ENCODE measurements around the gene GLE1.
"Not testable (repeated sequence)": the region's sequence is repeated elsewhere in the genome, so short reads cannot be mapped to it uniquely, and the experiment has no call there.

Gene GLE1

DNA sequence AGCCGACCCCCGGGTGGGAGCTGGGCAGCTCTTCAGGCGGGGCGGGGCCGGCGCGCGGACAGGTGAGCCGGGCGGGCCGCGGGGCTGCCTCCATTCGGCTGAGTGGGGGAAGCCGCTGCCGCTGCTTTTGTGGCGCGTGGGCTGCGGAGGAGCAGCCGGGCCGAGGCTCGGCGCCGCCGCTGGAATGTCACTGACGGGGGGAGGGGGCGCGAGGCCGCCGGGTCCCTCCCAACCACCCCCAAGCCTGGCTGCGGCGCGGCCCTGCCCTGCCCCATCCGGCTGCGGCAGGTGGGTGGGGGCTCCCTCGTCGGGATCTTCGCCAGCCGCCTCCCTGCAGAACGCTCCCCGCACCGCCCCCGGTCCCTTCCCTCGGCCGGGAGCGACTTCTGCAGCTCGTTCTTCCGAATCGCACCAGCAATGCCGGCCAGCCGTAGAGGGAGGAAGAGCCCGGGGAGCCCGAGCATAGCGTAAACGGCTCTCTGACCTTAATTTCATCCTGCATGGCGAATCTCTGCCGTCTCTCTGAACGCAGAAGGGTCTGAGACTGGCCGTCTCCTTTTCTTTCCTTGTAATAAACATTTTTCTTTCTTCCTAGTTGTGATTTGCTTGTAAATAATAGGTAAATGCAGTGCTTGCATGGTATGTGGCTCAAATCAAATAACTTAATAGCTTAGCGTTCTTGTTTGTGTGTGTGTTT lies 48.4 kb downstream of the GLE1 start:
- peak; percentile 57 for DNase-seq

DNA sequence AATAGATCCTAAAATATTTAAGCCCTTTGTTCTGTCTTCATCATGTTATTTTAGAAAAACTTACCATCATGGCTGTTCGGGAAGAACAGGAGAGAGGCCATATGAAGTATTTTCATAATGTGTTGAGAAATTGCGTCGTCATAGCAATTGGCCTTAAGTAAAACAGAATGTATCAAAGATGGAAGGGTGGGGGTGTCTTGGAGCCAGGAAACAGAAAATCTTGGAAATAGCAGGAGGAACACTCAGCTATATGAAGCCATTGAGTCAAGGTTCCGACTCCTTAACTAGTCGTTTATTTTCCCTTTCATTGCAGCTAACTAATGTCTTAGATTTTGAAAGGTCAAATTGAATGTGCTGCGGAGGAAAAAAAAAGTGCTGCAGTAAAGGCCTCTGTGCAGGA lies 49.2 kb downstream of the GLE1 start:
- no peak for DNase-seq

DNA sequence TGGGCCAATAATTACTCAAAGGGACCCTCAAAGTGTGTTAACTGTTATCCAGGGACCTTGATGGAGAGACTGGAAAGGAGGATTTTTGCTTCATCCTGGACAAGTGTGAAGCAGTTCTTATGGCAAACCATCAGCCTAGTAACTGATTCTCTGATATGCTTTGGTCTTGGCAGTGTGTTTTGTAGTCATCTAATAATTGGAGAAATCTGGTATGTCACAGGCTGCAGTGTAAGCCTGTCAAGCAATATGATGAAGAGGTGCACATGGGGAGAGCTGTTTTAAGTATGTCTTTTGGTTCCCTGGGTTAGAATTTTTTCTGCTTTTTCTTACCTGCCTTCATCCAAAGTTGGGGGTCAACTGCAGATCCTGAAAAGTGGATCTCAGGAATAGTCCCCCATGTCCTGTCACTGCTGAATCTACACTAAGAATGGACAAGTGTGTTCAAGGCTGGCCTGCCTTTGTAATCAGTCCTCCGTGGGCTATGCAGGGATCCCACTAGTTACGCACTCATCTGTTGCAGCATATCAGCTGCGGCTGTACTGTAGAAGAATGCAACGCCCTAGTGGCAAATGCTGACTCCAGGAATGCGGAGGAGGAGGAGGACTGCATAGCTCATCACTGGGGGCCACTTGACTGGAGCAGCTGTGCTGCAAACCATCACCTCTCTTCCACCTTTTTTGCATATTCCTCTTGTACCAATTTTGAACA lies 49.8 kb downstream of the GLE1 start:
- DNase-seq = peak; percentile 14

DNA sequence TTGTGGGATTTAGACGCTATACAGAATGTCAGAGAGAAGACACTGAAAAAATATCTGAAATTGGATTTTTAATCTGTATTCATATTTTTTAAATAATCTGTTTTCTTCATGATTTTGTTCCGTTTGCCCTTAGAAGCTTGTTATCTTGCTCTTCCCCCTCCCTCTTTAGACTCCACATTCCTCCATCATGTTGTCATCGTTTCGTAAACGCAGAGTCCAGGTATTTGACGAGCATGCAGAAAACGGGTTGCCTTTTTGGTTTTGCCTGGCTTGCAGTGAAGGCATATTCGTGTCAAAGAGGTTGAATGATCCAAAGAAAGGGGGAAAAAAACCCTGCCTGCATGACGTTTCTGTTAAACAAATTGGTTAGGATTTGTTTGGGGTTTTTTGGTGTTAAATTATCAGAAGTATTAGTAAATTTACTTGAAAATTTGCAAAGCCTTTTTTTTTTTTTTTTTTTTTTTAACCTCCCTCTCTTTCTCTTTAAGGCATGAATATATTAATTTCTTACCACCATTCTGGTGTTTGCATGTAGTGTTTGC lies 50.7 kb downstream of the GLE1 start:
- no peak for DNase-seq

DNA sequence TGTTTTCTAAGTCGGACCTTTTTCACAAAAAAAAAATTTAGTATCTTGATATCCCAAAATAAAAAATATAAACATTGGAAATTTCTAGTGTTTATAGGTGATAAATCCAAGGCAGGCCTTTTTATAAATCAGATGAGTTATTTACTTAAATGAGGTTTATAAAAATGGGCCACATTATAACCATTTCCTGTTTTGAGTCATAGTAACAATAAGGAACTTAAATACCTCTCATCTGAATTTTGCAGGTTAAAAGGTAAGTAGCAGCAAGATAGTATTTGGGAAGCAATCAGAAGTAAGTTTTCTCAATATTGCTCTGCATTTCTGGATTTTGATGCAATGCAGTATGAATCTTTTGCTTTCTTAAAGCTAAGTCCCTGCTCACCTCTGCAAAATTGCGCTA lies 51.8 kb downstream of the GLE1 start:
- no peak for DNase-seq

DNA sequence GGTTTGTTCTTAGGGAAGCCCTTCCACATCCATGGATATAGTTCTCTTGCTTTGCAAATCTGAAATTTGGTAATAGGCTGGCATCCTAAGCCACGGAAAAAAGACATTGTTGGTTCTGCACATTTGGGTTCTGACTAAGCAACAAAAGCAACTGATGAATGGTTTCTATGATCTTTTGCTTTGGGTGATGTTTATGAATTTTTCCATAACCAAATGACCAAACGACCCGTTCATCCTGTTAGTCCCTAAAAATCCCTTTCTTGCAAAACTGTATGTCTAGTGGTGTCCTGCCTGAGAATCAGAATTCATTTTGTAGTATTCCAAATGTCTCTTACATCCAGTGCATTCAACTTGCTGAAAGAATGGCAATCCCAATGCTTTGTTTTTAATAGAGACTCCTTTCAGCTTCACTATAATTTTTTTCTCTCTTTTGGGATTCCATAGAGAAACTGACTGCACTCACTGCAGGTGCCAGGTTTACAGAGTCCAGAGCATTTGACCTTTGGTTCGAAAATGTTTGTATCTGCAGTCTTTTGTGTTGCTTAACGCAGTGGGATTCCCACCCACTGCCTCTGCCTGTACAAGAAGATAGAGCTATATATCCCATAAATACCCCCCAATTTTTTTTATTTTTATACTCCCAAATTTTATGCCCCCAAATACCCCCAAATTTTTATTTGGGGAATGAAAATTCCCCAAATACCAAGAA lies 52.6 kb downstream of the GLE1 start:
- no peak for DNase-seq

DNA sequence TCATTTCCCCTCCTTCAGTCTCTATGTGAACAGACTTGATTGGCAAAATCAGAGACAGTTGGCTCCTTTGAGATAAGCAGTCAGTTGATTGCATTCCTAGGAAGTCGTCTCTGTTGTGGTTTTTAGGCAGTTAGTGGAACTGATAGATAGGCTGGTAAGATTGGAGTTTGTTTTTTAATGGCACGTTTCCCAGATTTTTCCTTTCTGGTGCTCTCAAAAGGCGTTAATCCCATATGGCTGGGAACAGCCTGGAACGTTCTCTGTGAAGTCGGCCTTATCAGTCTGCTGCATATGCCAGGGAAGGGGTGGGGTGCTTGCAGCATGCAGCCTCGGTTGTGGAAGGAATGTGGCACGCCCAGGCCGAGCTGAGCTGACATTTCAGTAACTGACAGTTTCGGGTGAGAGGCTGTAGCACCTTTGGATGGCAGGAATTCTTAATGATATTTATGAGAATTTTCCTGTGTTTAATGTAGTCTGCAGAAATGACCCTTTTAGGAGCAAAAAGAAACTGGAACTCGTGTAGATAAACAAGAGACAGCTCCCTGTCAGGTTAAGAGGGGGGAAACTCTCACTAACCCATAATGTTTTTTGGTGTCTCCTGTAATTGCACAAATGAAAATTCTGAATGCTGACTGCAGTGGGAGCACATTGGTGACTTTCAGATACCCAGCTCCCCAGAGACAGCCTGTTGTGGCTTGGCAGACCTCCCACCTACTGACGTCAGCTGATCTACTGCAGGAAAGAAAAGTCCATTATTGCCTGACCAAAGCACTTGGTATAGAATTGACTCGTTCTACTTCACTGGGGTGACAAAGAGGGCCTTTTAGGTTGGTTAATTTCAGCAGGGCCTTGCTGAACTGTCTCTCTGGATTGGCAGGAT lies 54.2 kb downstream of the GLE1 start:
- DNase-seq = peak; percentile 57

DNA sequence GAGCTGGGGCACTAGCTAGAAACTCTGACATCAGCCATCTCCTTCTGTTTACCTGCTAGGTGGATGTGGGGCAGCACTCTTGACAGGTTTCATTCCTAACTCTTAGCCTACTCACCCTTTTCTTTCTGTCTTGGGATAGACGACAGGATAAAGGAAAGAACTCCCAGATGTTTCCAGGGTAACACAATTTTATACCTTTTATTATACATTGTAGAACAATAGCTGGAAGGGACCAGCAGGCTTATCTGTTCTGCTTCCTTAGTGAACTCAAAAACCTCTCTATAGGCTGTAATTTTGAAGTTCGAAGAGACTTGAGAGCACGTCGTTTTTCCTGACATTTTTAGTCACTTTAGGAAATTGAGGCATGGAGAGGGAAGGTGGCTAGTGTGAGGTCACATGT lies 61.1 kb downstream of the GLE1 start:
- DNase-seq = no peak

DNA sequence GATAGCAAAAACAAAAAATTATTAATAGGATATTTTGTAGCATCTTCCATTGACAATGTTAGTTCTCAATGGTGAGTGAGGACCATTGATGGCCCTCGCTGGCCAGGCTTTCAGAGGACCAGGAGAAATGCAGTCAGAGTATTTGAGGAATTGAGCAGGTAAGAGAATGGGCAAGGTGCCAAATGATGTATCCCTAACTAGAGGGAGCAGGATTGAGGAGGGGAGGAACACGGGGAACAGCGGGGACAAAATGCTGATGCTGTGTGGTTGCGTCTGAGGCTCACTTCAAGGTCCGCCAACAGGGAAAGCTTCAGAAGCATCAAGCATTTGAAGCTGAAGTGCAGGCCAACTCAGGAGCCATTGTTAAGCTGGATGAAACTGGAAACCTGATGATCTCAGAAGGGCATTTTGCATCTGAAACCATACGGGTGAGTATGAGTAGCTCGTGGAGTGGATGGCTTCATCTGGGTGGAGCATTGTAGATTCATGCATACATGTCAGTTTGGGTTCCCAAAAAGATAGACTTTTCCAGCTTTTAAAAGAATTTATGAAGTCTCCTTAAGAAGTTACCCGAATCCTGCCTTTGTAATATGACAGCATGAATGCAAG lies 64.1 kb downstream of the GLE1 start:
- no peak for DNase-seq

DNA sequence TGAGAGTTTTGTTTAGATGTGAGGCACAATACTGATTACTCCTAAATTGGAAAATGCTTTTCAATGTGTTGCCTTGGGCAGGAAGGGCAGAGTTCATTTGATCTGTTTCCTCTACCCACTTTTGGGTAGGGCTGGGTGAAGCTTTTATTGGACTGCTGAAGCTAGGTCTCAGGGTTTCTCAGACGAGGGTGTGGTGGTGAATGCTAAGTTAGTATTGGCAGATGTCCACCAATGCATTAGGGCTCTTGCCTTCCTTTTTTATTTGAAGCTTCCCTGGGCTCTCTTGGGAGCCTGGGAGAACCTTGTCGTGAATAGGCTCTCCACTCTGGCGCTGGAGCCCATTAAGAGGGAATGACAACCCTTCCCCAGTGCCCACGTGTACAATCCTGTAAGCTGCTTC lies 71.0 kb downstream of the GLE1 start:
- DNase-seq = no peak

DNA sequence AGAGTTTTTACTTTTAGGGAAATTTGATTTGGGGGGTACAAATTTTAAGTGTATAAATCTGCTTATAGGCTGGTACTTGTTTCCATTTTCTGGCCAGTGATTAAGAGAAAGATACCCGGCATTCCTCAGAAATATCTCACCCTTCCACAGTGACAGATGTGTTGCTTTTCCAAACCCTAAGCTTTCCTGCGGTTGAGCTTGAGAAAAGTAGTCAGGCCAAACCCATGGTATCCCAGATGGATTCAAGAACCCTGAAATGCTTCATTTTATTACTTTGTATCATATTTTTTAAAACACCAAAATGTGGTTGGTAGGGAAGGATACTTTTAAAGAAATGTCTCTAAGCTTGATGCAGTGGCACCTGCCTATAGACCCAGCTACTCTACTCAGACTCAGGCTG lies 71.4 kb downstream of the GLE1 start:
- no peak for DNase-seq

DNA sequence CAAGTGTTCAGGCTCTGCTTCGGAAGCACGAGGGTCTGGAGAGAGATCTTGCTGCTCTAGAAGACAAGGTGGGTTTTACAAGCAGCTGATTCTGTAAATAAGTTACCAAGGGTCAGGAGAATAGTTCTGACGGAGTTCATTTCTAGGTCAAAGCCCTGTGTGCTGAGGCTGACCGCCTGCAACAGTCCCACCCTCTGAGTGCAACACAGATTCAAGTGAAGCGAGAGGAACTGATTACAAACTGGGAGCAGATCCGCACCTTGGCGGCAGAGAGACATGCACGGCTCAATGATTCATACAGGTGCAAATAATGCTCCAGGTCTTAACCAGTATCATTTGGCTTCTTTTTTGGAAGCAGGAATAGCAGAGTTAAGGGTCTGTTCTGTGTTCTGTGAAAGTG lies 72.7 kb downstream of the GLE1 start:
- no peak for DNase-seq

DNA sequence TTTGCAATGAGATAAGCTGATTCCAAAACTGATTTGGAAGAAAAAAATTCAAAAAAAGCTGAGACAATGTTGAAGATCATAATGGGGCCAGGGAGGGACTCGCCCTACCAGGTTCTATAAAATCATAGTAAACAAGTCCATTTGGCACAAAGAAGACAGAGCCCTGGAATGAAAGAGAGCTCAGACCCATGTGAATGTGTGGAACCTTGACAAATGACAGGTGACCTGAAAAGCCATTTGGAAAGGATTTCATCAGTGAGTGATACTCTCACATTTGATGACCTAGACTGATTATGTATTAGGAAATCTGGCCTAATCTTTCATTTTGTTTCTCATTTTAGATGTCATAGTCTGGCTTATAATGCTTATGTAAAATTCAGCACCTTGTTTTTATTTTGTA lies 74.7 kb downstream of the GLE1 start:
- DNase-seq = no peak

DNA sequence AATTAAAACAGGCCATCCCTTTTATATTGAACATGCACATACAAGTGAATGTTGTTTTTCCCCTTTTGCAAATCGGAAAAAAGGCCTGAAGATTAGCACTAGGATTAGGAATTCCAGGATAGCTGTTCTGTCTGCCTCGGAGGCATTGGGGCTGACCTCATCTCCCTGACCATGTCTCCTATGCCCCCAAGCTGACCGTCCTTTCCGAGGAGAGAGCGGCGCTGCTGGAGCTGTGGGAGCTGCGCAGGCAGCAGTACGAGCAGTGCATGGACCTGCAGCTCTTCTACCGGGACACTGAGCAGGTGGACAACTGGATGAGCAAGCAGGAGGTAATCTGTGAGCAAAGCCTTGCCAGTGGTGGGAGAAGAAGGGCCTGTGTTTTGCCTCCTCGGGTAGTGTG lies 76.2 kb downstream of the GLE1 start:
- no peak for DNase-seq

DNA sequence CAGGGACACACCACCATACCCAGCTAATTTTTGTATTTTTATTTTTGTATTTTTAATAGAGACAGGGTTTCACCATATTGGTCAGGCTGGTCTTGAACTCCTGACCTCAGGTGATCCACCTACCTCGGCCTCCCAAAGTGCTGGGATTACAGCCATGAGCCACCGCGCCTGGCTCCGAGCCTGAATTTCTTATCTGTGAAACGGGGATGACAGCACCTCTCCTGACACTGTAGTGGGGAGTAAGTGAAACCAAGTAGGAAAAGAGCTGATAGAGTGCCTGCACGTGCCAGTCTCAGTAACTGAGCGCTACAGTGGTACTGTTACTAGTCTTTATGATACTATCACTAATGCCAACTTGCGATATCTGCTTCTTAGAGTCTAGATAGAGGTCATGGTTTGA lies 80.6 kb downstream of the GLE1 start:
- DNase-seq = not testable (repeated sequence)

DNA sequence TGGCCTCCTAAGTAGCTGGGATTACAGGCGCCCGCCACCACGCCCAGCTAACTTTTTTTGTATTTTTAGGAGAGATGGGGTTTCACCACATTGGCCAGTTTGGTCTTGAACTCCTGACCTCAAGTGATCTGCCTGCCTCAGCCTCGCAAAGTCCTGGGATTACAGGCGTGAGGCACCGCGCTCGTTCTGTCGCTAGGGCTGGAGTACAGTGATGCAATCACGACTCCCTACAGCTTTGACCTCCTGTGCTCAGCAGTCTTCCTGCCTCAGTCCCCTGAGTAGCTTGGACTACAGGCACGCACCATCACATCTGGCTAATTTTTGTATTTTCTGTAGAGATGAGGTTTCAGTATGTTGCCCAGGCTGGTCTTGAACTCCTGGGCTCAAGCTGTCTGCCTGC lies 82.4 kb downstream of the GLE1 start:
- not testable (repeated sequence) for DNase-seq

DNA sequence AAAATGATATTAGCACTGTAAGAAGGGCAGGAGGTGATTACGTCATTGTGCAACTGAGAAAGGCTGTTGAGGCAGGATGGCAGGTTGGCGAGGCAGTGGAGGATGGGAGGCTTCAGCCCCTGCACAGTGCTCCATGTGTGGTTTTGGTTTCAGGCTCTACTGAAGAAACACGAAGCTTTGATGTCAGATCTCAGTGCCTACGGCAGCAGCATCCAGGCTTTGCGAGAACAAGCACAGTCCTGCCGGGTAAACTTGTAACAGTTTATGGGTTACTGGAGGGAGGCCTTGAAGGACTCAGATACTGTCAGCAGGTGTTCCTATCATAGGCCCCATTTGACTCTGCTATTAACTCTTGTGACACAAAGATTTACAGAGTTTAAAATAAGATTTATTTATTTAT lies 82.9 kb downstream of the GLE1 start:
- peak; percentile 62 for DNase-seq

DNA sequence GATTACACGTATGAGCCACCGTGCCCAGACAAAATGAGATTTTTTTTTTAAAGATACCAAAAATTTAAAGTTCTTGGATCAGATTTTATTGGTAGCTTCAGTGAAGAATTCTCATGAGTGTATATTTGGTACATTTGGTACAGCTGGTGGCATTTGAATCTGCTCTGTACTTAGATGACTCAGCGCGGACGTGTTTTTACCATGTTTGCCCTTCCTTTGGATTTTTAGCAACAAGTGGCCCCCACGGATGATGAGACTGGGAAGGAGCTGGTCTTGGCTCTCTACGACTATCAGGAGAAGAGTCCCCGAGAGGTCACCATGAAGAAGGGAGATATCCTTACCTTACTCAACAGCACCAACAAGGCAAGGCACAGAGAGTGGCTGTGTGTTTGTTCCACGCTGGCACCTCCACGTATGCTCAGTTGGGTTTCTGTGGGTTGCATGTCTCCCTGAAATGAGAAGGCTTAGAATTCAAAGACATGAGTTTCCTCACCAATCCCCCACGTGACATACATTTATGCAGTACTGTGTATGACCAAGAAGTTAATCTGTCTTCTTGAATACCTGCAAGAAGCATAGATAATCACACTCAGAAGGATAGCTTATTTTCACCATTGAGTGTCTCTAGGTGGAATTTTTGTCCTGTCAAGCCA lies 84.2 kb downstream of the GLE1 start:
- DNase-seq = no peak

All from CD4-positive, alpha-beta T cell treated with Interleukin-6 for 4 hours (primary cell).